Sigmoid colon (tissue), 7 donors: Measurements from ENCODE around the gene VPS13D. TPM values are rescaled to one million over a fixed set of nuclear protein-coding genes. Genes with fewer than 3 reads are reported as not detected.
A peak's percentile ranks its signal among the peaks of the same experiment; 100 is the strongest.

Experiments
- DNase-seq: peaks from one replicate; pipeline ENCODE4 v3.0.0-alpha.2; 2019
- H3K27ac ChIP-seq, 4 donors: fragments of 200-600 bp; sonication (generic); one replicate each; pipeline ENCODE4 v1.5.1; 2016 to 2019; ENCODE audit warnings: mild to moderate bottlenecking in 1 of 4
- H3K27me3 ChIP-seq, 3 donors: fragments of 200-600 bp; sonication (generic); one replicate each; pipeline ENCODE4 v1.5.1; 2019; ENCODE audit warnings: mild to moderate bottlenecking in 1 of 3
- H3K36me3 ChIP-seq, 4 donors: fragments of 200-600 bp; sonication (generic); one replicate each; pipeline ENCODE4 v1.5.1; 2016 to 2019
- H3K4me1 ChIP-seq, 4 donors: fragments of 200-600 bp; sonication (generic); one replicate each; pipeline ENCODE4 v1.5.1; 2017 to 2019
- H3K4me3 ChIP-seq, 4 donors: fragments of 200-600 bp; sonication (generic); one replicate each; pipeline ENCODE4 v1.5.1; 2017 to 2019; ENCODE audit warnings: mild to moderate bottlenecking in 2 of 4, moderate library complexity in 1 of 4
- H3K9me3 ChIP-seq, 4 donors: fragments of 200-600 bp in 3 of 4; sonication (generic) in 3 of 4; one replicate each; pipeline versions ENCODE4 v1.5.1 to v1.6.1; 2013 to 2019
- EP300 ChIP-seq, 4 donors: sonication (generic); formaldehyde crosslinking; IDR thresholded peaks; one replicate each; pipeline ENCODE4 v1.6.1; 2017; ENCODE audit warnings: antibody characterized with exemption in 4 of 4
- POLR2A ChIP-seq, 2 donors: fragments of 450-650 bp; IDR thresholded peaks; one replicate each; pipeline ENCODE4 v1.6.1; 2016; ENCODE audit warnings: antibody characterized with exemption in 2 of 2, mild to moderate bottlenecking in 2 of 2, moderate library complexity in 2 of 2
- POLR2AphosphoS5 ChIP-seq, 4 donors: sonication (generic); formaldehyde crosslinking; IDR thresholded peaks; one replicate each; pipeline ENCODE4 v1.6.1; 2017; ENCODE audit warnings: antibody characterized with exemption in 4 of 4
- WGBS, 2 donors: extraction: QIAGEN DNeasy Blood & Tissue Kit; methylation state at CpG; one replicate each; pipeline ENCODE4 v1.1.7; 2013; 5-methylcytosine and 5-hydroxymethylcytosine counted together
- intact Hi-C: fragments of 100-400 bp; cut with DNase I; formaldehyde crosslinking; loops from one replicate; pipeline ENCODE4 v1.15.1; 2023
- polyA plus RNA-seq, 3 donors: library from polyadenylated mRNA; stranded (reverse); fragments of 200-250 nt; gene quantifications; one replicate each; pipeline ENCODE4 v1.2.3, GENCODE V29; 2013
- total RNA-seq, 4 donors: library from RNA; depleted of rRNA; stranded (reverse); fragments of >200 nt; gene quantifications; one replicate each; pipeline ENCODE4 v1.1.0, GENCODE V29; 2016
- TF ChIP-seq, protein P1 (sequence below), 4 experiments: fragments of 450-650 bp in 3 of 4; fragments of 200-600 bp in 1 of 4; IDR thresholded peaks; one replicate each; pipeline ENCODE4 v1.5.1; 2016 to 2019; ENCODE audit warnings: antibody characterized with exemption in 4 of 4, mild to moderate bottlenecking in 3 of 4, moderate library complexity in 2 of 4
- donor health status: healthy with polysubstance abuse.
- donor health status: Bipolar disorder and iron deficiency.
- donor health status: healthy.

The VPS13D gene
- total and polyA plus RNA-seq, 7 donors: 7.6 to 90.8 (median 49.7) TPM

DNA sequence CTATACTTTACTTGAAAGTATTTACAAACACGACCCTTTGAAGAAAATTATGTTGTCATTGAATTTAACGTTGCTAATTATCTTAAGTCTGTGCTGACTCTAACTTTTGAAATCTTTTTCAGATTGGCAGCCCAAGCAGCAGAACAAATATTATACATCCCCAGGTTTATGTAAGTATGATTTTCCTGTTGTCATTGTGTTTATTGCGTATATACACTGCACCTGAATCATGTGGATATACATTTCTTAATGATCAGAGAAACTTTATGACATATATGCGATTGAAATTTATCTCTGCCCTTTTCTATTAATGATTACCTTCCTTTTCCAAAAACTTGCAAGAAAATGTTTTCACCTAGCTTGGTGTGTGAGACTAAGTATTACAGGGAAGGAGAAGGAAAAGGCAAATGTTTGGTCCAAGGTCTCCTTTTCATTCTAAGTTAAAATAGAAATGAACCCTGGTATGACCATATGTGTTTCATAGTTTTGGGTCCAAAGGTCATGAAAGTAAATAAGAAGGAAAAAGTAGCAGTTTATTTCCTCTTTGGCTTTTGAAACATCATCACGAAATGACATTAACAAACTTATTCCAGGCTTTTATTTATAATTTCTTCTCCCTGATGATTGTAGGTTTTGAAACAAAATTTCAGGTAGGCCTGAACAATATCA is 116.8 kb downstream of the VPS13D start:
- TF ChIP-seq EP300 (IDR thresholded peaks at IDR 0.05) (no peak), POLR2A (IDR thresholded peaks at IDR 0.05) (no peak), POLR2AphosphoS5 (IDR thresholded peaks at IDR 0.05) (no peak)
- TF ChIP-seq, protein P1, sequence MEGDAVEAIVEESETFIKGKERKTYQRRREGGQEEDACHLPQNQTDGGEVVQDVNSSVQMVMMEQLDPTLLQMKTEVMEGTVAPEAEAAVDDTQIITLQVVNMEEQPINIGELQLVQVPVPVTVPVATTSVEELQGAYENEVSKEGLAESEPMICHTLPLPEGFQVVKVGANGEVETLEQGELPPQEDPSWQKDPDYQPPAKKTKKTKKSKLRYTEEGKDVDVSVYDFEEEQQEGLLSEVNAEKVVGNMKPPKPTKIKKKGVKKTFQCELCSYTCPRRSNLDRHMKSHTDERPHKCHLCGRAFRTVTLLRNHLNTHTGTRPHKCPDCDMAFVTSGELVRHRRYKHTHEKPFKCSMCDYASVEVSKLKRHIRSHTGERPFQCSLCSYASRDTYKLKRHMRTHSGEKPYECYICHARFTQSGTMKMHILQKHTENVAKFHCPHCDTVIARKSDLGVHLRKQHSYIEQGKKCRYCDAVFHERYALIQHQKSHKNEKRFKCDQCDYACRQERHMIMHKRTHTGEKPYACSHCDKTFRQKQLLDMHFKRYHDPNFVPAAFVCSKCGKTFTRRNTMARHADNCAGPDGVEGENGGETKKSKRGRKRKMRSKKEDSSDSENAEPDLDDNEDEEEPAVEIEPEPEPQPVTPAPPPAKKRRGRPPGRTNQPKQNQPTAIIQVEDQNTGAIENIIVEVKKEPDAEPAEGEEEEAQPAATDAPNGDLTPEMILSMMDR (IDR thresholded peaks at IDR 0.05): no peak
- Histone ChIP-seq H3K27ac (no peak overlapping the region), H3K27me3 (no peaks in the 10 kb centered on the region), H3K4me3 (no peak overlapping the region), H3K4me1 (peaks cover 0 to 4% (median 2%) of the 10 kb centered on the region in 4 donors), H3K36me3 (peaks cover 17 to 94% (median 38%) of the 10 kb centered on the region in 4 donors), H3K9me3 (no peaks in the 10 kb centered on the region)
- WGBS, 2 donors: 21 to 70% methylated on average over 5 of the region's 5 CpGs
- no peak for DNase-seq
- intact Hi-C loops: no loop called here

DNA sequence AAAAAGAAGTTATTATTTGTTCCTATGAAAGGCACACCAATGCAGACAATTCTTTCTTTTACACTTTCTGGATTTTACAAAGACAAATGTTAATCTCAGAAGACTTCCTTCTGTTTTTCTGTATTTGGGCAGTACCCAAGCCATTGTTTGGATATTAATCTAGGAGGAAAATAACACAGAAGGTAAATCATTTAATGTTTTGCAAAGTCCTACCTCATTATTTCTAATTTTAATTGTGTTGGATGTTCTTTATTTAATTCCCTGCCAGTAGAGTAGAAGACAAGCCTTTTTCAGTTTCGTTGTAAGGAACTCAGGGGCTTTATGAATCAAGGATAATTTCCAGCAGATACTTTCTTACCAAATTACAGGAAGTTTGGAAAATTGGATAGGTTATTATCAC is 118.3 kb downstream of the VPS13D start:
- Histone ChIP-seq H3K27me3 (no peaks in the 10 kb centered on the region), H3K27ac (no peak overlapping the region), H3K9me3 (no peaks in the 10 kb centered on the region), H3K36me3 (peaks cover 17 to 88% (median 38%) of the 10 kb centered on the region in 4 donors), H3K4me3 (no peak overlapping the region), H3K4me1 (peaks cover 0 to 4% (median 2%) of the 10 kb centered on the region in 4 donors)
- no peak for DNase-seq
- 91 to 95% methylated on average over 1 of the region's 1 CpG for WGBS, 2 donors
- intact Hi-C loops: no loop called here
- TF ChIP-seq POLR2A (IDR thresholded peaks at IDR 0.05) (no peak), EP300 (IDR thresholded peaks at IDR 0.05) (no peak), POLR2AphosphoS5 (IDR thresholded peaks at IDR 0.05) (no peak)
- TF ChIP-seq, protein P1 (IDR thresholded peaks at IDR 0.05): no peak

DNA sequence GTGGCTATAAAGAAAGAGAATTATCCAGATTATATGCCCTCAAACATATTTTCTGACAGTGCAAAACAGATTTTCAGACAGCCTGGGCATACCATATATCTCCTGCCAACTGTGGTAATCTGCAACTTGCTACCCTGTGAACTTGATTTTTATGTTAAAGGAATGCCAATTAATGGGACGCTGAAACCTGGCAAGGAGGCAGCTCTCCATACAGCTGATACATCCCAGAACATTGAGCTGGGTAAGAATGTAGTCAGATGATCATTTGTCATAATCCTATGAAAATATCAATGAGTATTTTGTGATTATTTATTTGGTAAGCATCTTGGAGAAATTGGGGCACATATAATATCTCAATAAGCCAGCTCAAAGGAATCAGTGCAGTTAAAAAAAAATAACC is 124.2 kb downstream of the VPS13D start:
- intact Hi-C loops: no loop called here
- TF ChIP-seq EP300 (IDR thresholded peaks at IDR 0.05) (no peak), POLR2AphosphoS5 (IDR thresholded peaks at IDR 0.05) (no peak), POLR2A (IDR thresholded peaks at IDR 0.05) (no peak)
- TF ChIP-seq, protein P1 (IDR thresholded peaks at IDR 0.05): no peak
- no peaks in the 10 kb centered on the region for H3K27me3 ChIP-seq
- no peak overlapping the region for H3K27ac ChIP-seq
- no peak overlapping the region for H3K4me3 ChIP-seq
- no peaks in the 10 kb centered on the region for H3K9me3 ChIP-seq
- no peak for DNase-seq
- 92 to 95% methylated on average over 1 of the region's 1 CpG for WGBS, 2 donors
- H3K36me3 ChIP-seq: peaks cover 18 to 70% (median 29%) of the 10 kb centered on the region in 4 donors
- H3K4me1 ChIP-seq: peaks cover 0 to 18% (median 18%) of the 10 kb centered on the region in 4 donors

DNA sequence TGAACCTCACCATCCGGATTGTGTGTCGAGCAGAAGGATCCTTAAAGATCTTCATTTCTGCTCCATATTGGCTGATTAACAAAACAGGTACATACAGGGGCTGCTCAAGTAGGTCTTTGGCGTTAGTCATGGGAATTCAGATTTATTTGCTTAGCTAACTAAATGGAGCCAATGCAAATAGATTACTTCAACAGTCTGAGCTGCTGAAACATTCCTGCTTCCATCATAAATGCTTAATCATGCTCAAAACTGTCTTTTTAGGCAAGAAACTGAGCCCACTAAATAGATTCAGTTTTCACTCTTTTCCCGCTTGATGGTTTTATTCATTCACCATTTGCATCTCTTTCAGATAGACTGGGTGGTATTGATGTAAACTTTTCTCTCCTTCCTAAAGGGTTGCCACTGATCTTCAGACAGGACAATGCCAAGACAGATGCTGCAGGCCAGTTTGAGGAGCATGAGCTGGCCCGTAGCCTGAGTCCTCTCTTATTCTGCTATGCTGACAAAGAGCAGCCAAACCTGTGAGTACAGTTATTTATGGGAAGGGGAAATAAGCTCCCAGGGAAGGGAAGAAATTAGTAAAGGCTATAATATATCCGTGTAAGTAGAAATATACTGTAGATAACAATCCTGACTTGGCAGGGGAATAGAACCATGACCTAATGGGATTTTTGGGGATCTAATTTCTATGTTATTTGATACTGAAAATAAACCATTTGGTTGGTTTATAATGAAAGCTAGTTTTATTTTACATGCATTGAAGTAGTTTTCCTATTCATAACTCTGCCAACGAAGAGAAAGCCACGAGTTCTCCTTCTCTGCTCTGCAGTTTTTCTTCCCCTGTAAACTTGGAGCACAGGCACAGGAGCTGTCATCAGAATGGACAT is 126.4 kb downstream of the VPS13D start:
- peak in 3 of 4 donors; percentile 31 to 49 (median 47) for TF ChIP-seq POLR2AphosphoS5 (IDR thresholded peaks at IDR 0.05)
- TF ChIP-seq, protein P1 (IDR thresholded peaks at IDR 0.05): no peak
- H3K4me3 ChIP-seq: no peak overlapping the region
- peaks cover 0 to 18% (median 18%) of the 10 kb centered on the region in 4 donors for H3K4me1 ChIP-seq
- H3K27me3 ChIP-seq: no peaks in the 10 kb centered on the region
- 80 to 83% methylated on average over 8 of the region's 8 CpGs for WGBS, 2 donors
- intact Hi-C loops: no loop called here
- H3K27ac ChIP-seq: peak overlapping the region; percentile 43 to 67 (median 54)
- peaks cover 10 to 65% (median 17%) of the 10 kb centered on the region in 4 donors for H3K36me3 ChIP-seq
- no peak for DNase-seq
- no peaks in the 10 kb centered on the region for H3K9me3 ChIP-seq
